Loucy (cell line): ENCODE measurements around the gene UBAP1.

Experiments used
- EZH2phosphoT487 ChIP-seq: fragments of 200-600 bp; IDR thresholded peaks from 2 replicates; pipeline ENCODE4 v1.6.1; 2018; ENCODE audit warnings: antibody characterized with exemption, mild to moderate bottlenecking, moderate library complexity, borderline replicate concordance
- TF ChIP-seq, protein P1 (sequence below): fragments of 200-600 bp; sonication (generic); conservative IDR thresholded peaks from 2 replicates; pipeline ENCODE4 v1.5.1; 2014; ENCODE audit warnings: mild to moderate bottlenecking, antibody characterized with exemption, low read length

DNA sequence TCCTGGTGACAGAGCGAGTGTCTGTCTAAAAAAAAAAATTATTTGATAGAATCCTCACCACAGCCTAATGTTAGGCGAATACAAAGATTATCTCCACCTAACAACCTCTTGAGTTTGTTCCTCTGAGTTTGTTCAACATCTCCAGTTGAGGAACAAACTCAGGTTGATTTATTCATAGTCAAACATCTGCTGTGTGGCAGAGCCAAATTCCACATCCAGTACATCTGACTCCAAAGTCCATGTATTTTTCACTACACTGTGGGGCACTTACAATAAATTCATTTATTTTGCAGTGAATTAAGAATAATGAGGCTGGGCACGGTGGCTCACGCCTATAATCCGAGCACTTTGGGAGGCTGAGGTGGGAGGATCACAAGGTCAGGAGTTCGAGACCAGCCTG, 97.0 kb downstream of the UBAP1 start:
- TF ChIP-seq, protein P1, sequence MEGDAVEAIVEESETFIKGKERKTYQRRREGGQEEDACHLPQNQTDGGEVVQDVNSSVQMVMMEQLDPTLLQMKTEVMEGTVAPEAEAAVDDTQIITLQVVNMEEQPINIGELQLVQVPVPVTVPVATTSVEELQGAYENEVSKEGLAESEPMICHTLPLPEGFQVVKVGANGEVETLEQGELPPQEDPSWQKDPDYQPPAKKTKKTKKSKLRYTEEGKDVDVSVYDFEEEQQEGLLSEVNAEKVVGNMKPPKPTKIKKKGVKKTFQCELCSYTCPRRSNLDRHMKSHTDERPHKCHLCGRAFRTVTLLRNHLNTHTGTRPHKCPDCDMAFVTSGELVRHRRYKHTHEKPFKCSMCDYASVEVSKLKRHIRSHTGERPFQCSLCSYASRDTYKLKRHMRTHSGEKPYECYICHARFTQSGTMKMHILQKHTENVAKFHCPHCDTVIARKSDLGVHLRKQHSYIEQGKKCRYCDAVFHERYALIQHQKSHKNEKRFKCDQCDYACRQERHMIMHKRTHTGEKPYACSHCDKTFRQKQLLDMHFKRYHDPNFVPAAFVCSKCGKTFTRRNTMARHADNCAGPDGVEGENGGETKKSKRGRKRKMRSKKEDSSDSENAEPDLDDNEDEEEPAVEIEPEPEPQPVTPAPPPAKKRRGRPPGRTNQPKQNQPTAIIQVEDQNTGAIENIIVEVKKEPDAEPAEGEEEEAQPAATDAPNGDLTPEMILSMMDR: no peak
- no peak for TF ChIP-seq EZH2phosphoT487
